ENCODE measurements around the gene NCBP3. TPM values are rescaled to one million over a fixed set of nuclear protein-coding genes. Genes with fewer than 3 reads are reported as not detected.

Gene NCBP3
- 33.4 TPM for total RNA-seq
- polyA plus RNA-seq (ENCODE audit: insufficient read depth in 1 of 8, insufficient read length in 8 of 8, low replicate concordance in 1 of 8) = 10 to 100 TPM; 48.0 to 68.9 (median 58.2) TPM
- long read RNA-seq, donor 1 = 0 reads
- long read RNA-seq, donor 2 = 0 reads
- long read RNA-seq, donor 3, full-length matches to known transcripts = 4 of 4 reads
- long read RNA-seq, donor 3, partial matches to known transcripts = 0 of 4 reads
- long read RNA-seq, donor 3, other reads (novel, unspliced or antisense) = 0 of 4 reads
- long read RNA-seq, donor 4, partial matches to known transcripts = 0 of 1 reads
- long read RNA-seq, donor 4, other reads (novel, unspliced or antisense) = 0 of 1 reads
- long read RNA-seq, donor 5, full-length matches to known transcripts = 3 of 3 reads
- long read RNA-seq, donor 5, partial matches to known transcripts = 0 of 3 reads
- long read RNA-seq, donor 5, other reads (novel, unspliced or antisense) = 0 of 3 reads
- long read RNA-seq, donor 6, full-length matches to known transcripts = 3 of 3 reads
- long read RNA-seq, donor 6, partial matches to known transcripts = 0 of 3 reads
- long read RNA-seq, donor 6, other reads (novel, unspliced or antisense) = 0 of 3 reads
- long read RNA-seq, donor 7, full-length matches to known transcripts = 1 of 1 reads
- long read RNA-seq, donor 7, partial matches to known transcripts = 0 of 1 reads
- long read RNA-seq, donor 7, other reads (novel, unspliced or antisense) = 0 of 1 reads
- long read RNA-seq, donor 8 = 0 reads
- long read RNA-seq, donor 9, full-length matches to known transcripts = 3 of 3 reads
- long read RNA-seq, donor 9, partial matches to known transcripts = 0 of 3 reads
- long read RNA-seq, donor 9, other reads (novel, unspliced or antisense) = 0 of 3 reads
- long read RNA-seq, donor 10, full-length matches to known transcripts = 3 of 8 reads
- long read RNA-seq, donor 10, partial matches to known transcripts = 5 of 8 reads
- long read RNA-seq, donor 10, other reads (novel, unspliced or antisense) = 0 of 8 reads
- long read RNA-seq, donor 11 = 0 reads

- peak within 1 kb of the TSS; percentile 84 for H3K27ac ChIP-seq (ENCODE audit: low read length)
- H3K4me1 ChIP-seq (ENCODE audit: control insufficient read depth, insufficient read depth, low read length) = peaks cover 8% of the 10 kb centered on the region
- no peaks in the 10 kb centered on the region for H3K27me3 ChIP-seq (ENCODE audit: control insufficient read depth, insufficient read depth, low read length)
- no peaks in the 10 kb centered on the region for H3K9me3 ChIP-seq (replicated peaks; ENCODE audit: control insufficient read depth, low read depth, low read length)
- peak; percentile 98 for DNase-seq
- peaks cover 29% of the 10 kb centered on the region for H3K36me3 ChIP-seq (ENCODE audit: control insufficient read depth, insufficient read depth, low read length)
- peak within 1 kb of the TSS; percentile 97 for H3K4me3 ChIP-seq (ENCODE audit: low read length)
- under 1% methylated on average over 72 of the region's 76 CpGs for WGBS (ENCODE audit: insufficient coverage)
Observed at GRCh38 chr17:3845621-3846436, at the start of gene NCBP3. NCBP3 (minus strand) TSS chr17:3846246; CDS start chr17:3846223, 23 bp downstream.

GRCh38 chr17:3895354-3895753 is 49.3 kb upstream of the NCBP3 start:
- no peaks in the 10 kb centered on the region for H3K27me3 ChIP-seq (ENCODE audit: control insufficient read depth, insufficient read depth, low read length)
- peaks cover 55% of the 10 kb centered on the region for H3K4me1 ChIP-seq (ENCODE audit: control insufficient read depth, insufficient read depth, low read length)
- H3K9me3 ChIP-seq (replicated peaks; ENCODE audit: control insufficient read depth, low read depth, low read length) = no peaks in the 10 kb centered on the region
- no peak overlapping the region for H3K4me3 ChIP-seq (ENCODE audit: low read length)
- peak overlapping the region; percentile 74 for H3K27ac ChIP-seq (ENCODE audit: low read length)
- no CpG with 5 or more reads among the region's 3 CpGs for WGBS (ENCODE audit: insufficient coverage)
- H3K36me3 ChIP-seq (ENCODE audit: control insufficient read depth, insufficient read depth, low read length) = no peaks in the 10 kb centered on the region
- DNase-seq = no peak

GRCh38 chr17:3894911-3895343 is 48.9 kb upstream of the NCBP3 start:
- WGBS (ENCODE audit: insufficient coverage) = 20% methylated on average over 2 of the region's 2 CpGs

GRCh38 chr17:3894188-3894587 is 48.1 kb upstream of the NCBP3 start:
- Histone ChIP-seq H3K27ac (ENCODE audit: low read length) (peak overlapping the region; percentile 74), H3K4me3 (ENCODE audit: low read length) (no peak overlapping the region), H3K27me3 (ENCODE audit: control insufficient read depth, insufficient read depth, low read length) (no peaks in the 10 kb centered on the region), H3K4me1 (ENCODE audit: control insufficient read depth, insufficient read depth, low read length) (peaks cover 66% of the 10 kb centered on the region), H3K9me3 (replicated peaks; ENCODE audit: control insufficient read depth, low read depth, low read length) (no peaks in the 10 kb centered on the region), H3K36me3 (ENCODE audit: control insufficient read depth, insufficient read depth, low read length) (no peaks in the 10 kb centered on the region)
- WGBS (ENCODE audit: insufficient coverage) = 100% methylated on average over 1 of the region's 5 CpGs
- DNase-seq = no peak

More at GRCh38 chr17:3894911-3895343, 48.9 kb upstream of the NCBP3 start:
- H3K9me3 ChIP-seq (replicated peaks; ENCODE audit: control insufficient read depth, low read depth, low read length) = no peaks in the 10 kb centered on the region
- peak; percentile 69 for DNase-seq
- H3K4me1 ChIP-seq (ENCODE audit: control insufficient read depth, insufficient read depth, low read length) = peaks cover 59% of the 10 kb centered on the region
- H3K4me3 ChIP-seq (ENCODE audit: low read length) = no peak overlapping the region
- peak overlapping the region; percentile 74 for H3K27ac ChIP-seq (ENCODE audit: low read length)
- no peaks in the 10 kb centered on the region for H3K36me3 ChIP-seq (ENCODE audit: control insufficient read depth, insufficient read depth, low read length)
- no peaks in the 10 kb centered on the region for H3K27me3 ChIP-seq (ENCODE audit: control insufficient read depth, insufficient read depth, low read length)

GRCh38 chr17:3893720-3894116 is 47.7 kb upstream of the NCBP3 start:
- Histone ChIP-seq H3K36me3 (ENCODE audit: control insufficient read depth, insufficient read depth, low read length) (no peaks in the 10 kb centered on the region), H3K27me3 (ENCODE audit: control insufficient read depth, insufficient read depth, low read length) (no peaks in the 10 kb centered on the region), H3K4me1 (ENCODE audit: control insufficient read depth, insufficient read depth, low read length) (peaks cover 71% of the 10 kb centered on the region), H3K4me3 (ENCODE audit: low read length) (peak overlapping the region; percentile 58), H3K9me3 (replicated peaks; ENCODE audit: control insufficient read depth, low read depth, low read length) (no peaks in the 10 kb centered on the region), H3K27ac (ENCODE audit: low read length) (peak overlapping the region; percentile 74)
- 64% methylated on average over 7 of the region's 7 CpGs for WGBS (ENCODE audit: insufficient coverage)
- DNase-seq = no peak

GRCh38 chr17:3893003-3893719 is 47.1 kb upstream of the NCBP3 start, which contains the start of gene CAMKK1:
CAMKK1 (minus strand) TSS chr17:3893053; CDS start chr17:3885687, 7,366 bp downstream.
- DNase-seq = peak; percentile 96
- Histone ChIP-seq H3K4me3 (ENCODE audit: low read length) (peak within 1 kb of the TSS; percentile 58), H3K9me3 (replicated peaks; ENCODE audit: control insufficient read depth, low read depth, low read length) (no peaks in the 10 kb centered on the region), H3K36me3 (ENCODE audit: control insufficient read depth, insufficient read depth, low read length) (no peaks in the 10 kb centered on the region), H3K27ac (ENCODE audit: low read length) (peak within 1 kb of the TSS; percentile 74), H3K27me3 (ENCODE audit: control insufficient read depth, insufficient read depth, low read length) (no peaks in the 10 kb centered on the region), H3K4me1 (ENCODE audit: control insufficient read depth, insufficient read depth, low read length) (peaks cover 77% of the 10 kb centered on the region)
- 3% methylated on average over 68 of the region's 75 CpGs for WGBS (ENCODE audit: insufficient coverage)

GRCh38 chr17:3892095-3892998 is 46.3 kb upstream of the NCBP3 start:
- H3K4me1 ChIP-seq (ENCODE audit: control insufficient read depth, insufficient read depth, low read length) = peaks cover 85% of the 10 kb centered on the region
- no peaks in the 10 kb centered on the region for H3K36me3 ChIP-seq (ENCODE audit: control insufficient read depth, insufficient read depth, low read length)
- no peaks in the 10 kb centered on the region for H3K27me3 ChIP-seq (ENCODE audit: control insufficient read depth, insufficient read depth, low read length)
- H3K4me3 ChIP-seq (ENCODE audit: low read length) = peak overlapping the region; percentile 53
- H3K9me3 ChIP-seq (replicated peaks; ENCODE audit: control insufficient read depth, low read depth, low read length) = no peaks in the 10 kb centered on the region
- peak overlapping the region; percentile 20 for H3K27ac ChIP-seq (ENCODE audit: low read length)
- peak; percentile 84 for DNase-seq
- WGBS (ENCODE audit: insufficient coverage) = under 1% methylated on average over 93 of the region's 96 CpGs

GRCh38 chr17:3891626-3892094 is 45.6 kb upstream of the NCBP3 start:
- Histone ChIP-seq H3K9me3 (replicated peaks; ENCODE audit: control insufficient read depth, low read depth, low read length) (no peaks in the 10 kb centered on the region), H3K4me3 (ENCODE audit: low read length) (peak overlapping the region; percentile 53), H3K4me1 (ENCODE audit: control insufficient read depth, insufficient read depth, low read length) (peaks cover 90% of the 10 kb centered on the region), H3K27ac (ENCODE audit: low read length) (peak overlapping the region; percentile 20), H3K27me3 (ENCODE audit: control insufficient read depth, insufficient read depth, low read length) (no peaks in the 10 kb centered on the region), H3K36me3 (ENCODE audit: control insufficient read depth, insufficient read depth, low read length) (no peaks in the 10 kb centered on the region)
- no peak for DNase-seq
- WGBS (ENCODE audit: insufficient coverage) = 23% methylated on average over 10 of the region's 12 CpGs

Data from muscle of leg (tissue), 16 donors.